Psoas muscle (tissue), 8 donors: ENCODE data around the gene SRRT. TPM values are rescaled to one million over a fixed set of nuclear protein-coding genes. Genes with fewer than 3 reads are reported as not detected.

Source experiments
- ATAC-seq, 4 donors: fragments of 200-7000 bp; cut with Tn5 transposase; one replicate each; pipeline ENCODE4 v1.9.1; 2020; ENCODE audit warnings: moderate library complexity in 3 of 4, mild to moderate bottlenecking in 2 of 4
- DNase-seq, 2 donors: peaks; one replicate each; pipeline ENCODE4 v3.0.0-alpha.2; 2020
- H3K27ac ChIP-seq: fragments of 200-600 bp; one replicate; pipeline ENCODE4 v1.8.0; 2022
- H3K27me3 ChIP-seq, 3 donors: fragments of 200-600 bp in 1 of 3; one replicate each; pipeline versions ENCODE4 v1.6.1 to v1.8.0; 2013 to 2022; ENCODE audit warnings: low read length in 2 of 3, mild to moderate bottlenecking in 2 of 3, moderate library complexity in 1 of 3; ENCODE audit not compliant: insufficient read depth in 3 of 3
- H3K36me3 ChIP-seq, 2 donors: fragments of 200-600 bp in 1 of 2; one replicate each; pipeline versions ENCODE4 v1.6.1 to v1.8.0; 2013 to 2022; ENCODE audit warnings: low read depth in 1 of 2, mild to moderate bottlenecking in 1 of 2, moderate library complexity in 1 of 2; ENCODE audit not compliant: insufficient read depth in 1 of 2
- H3K4me1 ChIP-seq: fragments of 200-600 bp; one replicate; pipeline ENCODE4 v1.8.0; 2022
- H3K4me3 ChIP-seq: fragments of 200-600 bp; one replicate; pipeline ENCODE4 v1.8.0; 2022; ENCODE audit warnings: mild to moderate bottlenecking
- H3K9me3 ChIP-seq: fragments of 200-600 bp; one replicate; pipeline ENCODE4 v1.8.0; 2022
- WGBS, 3 donors: extraction: QIAGEN DNeasy Blood & Tissue Kit; methylation state at CpG; one replicate each; pipeline versions ENCODE4 v1.1.6 to v1.1.7; 2013; 5-methylcytosine and 5-hydroxymethylcytosine counted together
- intact Hi-C, 2 donors: fragments of 100-400 bp; cut with DNase I; formaldehyde crosslinking; loops; one replicate each; pipeline versions ENCODE4 v1.11.0 to v1.14.2; 2022
- polyA plus RNA-seq, 3 donors: library from polyadenylated mRNA; stranded (reverse); fragments of 200-250 nt; gene quantifications; one replicate each; pipeline ENCODE4 v1.2.3, GENCODE V29; 2013
- total RNA-seq, 4 donors: library from RNA; stranded (reverse); fragmentation: NEBNext Ultra II Directional in 2 of 4; extraction: Animal tissue kit (Norgen Biotek cat#: 25700) in 2 of 4; gene quantifications; one replicate each; pipeline versions ENCODE4 v1.2.1 to v1.2.4, GENCODE V29; 2021 to 2023
- TF ChIP-seq, protein P1 (sequence below): fragments of 200-600 bp; IDR thresholded peaks from one replicate; pipeline ENCODE4 v1.8.0; 2022; ENCODE audit warnings: antibody characterized with exemption
- donor health status: healthy with polysubstance abuse.
- donor health status: DM: no; HTN: no; CAD: no; lungs with moderate emphysema.
- donor health status: Bipolar disorder and iron deficiency.
- donor health status: healthy.
- donor health status: DM: yes; HTN: yes; CAD: no.
- donor health status: DM: no; HTN: no; CAD: no.
- donor health status: DM: no; HTN: no; CAD: no.
- donor health status: DM: yes; HTN: yes; CAD: no.

The SRRT gene
- total and polyA plus RNA-seq, 7 donors, result 46.8 to 79.8 (median 51.2) TPM

DNA sequence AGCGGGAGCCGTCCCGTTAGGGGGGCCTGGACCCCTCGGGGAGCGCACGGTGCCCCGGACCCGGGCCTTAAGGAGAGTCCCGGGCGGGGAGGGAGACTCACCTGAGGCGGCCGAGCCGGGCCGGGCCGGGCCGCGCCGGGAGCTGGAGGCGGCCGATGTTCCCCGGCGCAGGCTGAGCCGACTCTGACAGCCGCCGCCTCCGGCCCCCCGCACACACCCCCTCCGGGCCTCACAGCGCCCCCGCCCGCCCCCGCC lies 20.7 kb downstream of the SRRT start, which contains the start of gene ACHE:
Gene ACHE (minus strand): TSS at position 188 of the 255 bp plus-strand sequence. CDS start 1,656 bp downstream, outside the sequence.
- TF ChIP-seq, protein P1, sequence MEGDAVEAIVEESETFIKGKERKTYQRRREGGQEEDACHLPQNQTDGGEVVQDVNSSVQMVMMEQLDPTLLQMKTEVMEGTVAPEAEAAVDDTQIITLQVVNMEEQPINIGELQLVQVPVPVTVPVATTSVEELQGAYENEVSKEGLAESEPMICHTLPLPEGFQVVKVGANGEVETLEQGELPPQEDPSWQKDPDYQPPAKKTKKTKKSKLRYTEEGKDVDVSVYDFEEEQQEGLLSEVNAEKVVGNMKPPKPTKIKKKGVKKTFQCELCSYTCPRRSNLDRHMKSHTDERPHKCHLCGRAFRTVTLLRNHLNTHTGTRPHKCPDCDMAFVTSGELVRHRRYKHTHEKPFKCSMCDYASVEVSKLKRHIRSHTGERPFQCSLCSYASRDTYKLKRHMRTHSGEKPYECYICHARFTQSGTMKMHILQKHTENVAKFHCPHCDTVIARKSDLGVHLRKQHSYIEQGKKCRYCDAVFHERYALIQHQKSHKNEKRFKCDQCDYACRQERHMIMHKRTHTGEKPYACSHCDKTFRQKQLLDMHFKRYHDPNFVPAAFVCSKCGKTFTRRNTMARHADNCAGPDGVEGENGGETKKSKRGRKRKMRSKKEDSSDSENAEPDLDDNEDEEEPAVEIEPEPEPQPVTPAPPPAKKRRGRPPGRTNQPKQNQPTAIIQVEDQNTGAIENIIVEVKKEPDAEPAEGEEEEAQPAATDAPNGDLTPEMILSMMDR, result no peak
- H3K36me3 ChIP-seq, result no peaks in the 10 kb centered on the region
- peak in 3 of 4 donors; percentile 26 to 47 (median 45) for ATAC-seq
- peak within 1 kb of the TSS; percentile 79 for H3K4me3 ChIP-seq
- intact Hi-C loops, result loop anchor here (5.0 kb wide), 1 partner anchor 182 kb away; no protein-coding TSS in a partner anchor
- peak within 1 kb of the TSS; percentile 85 for H3K27ac ChIP-seq
- DNase-seq, result no peak
- H3K9me3 ChIP-seq, result no peaks in the 10 kb centered on the region
- H3K4me1 ChIP-seq, result peaks cover 22% of the 10 kb centered on the region
- 0 to 1% (median 0%) methylated on average over 4 to 32 of the region's 32 CpGs for WGBS, 3 donors
- peaks cover 0 to 6% (median 0%) of the 10 kb centered on the region in 3 donors for H3K27me3 ChIP-seq

DNA sequence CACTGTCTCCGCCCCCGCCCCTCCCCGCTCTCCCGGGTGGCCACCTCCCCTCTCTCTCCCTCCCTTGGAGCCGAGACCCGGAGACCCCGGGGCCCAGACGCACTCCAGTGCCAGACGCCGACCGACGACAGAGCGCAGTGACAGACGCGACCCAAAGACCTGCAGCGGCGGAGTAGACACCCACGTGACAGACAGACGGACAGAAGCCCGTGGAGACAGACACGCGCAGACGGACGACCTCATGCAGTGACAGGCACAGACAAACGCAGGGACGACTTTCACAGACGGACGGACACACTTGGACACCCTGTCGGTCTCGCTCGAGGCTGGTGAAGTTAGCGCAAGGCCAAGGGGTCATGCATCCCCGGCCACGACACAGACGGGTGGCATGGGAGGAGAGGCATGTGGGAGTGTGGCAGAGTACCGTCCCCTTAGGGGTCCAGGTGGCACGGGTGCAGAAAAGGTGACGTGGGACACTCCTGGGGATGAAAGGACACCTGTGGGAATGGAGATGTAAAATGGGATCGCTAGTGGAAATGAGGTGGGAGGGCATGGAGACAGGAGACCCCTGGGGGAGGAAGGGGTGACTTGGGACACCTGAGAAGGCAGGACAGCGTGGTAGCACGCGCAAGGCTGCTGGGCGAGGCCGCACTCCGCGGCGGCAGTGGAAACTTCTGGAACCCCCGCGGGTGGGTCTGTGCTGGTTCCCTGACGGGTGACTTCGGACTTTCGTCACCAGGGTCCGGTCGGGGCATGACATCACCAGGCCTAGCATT lies 21.2 kb downstream of the SRRT start:
- TF ChIP-seq, protein P1, result no peak
- H3K4me3 ChIP-seq, result peak overlapping the region; percentile 79
- WGBS, 3 donors, result 1 to 2% (median 1%) methylated on average over 39 to 54 of the region's 54 CpGs
- ATAC-seq (peak; percentile 45 to 65 (median 52)), DNase-seq (peak; percentile 56 to 81)
- peak overlapping the region; percentile 85 for H3K27ac ChIP-seq
- H3K27me3 ChIP-seq, result peaks cover 0 to 6% (median 0%) of the 10 kb centered on the region in 3 donors
- H3K9me3 ChIP-seq, result no peaks in the 10 kb centered on the region
- no peaks in the 10 kb centered on the region for H3K36me3 ChIP-seq
- H3K4me1 ChIP-seq, result peaks cover 17% of the 10 kb centered on the region
- intact Hi-C loops, result loop anchor here (2.0 to 5.0 kb wide), 2 partner anchors 71 to 181 kb away; no protein-coding TSS in a partner anchor

DNA sequence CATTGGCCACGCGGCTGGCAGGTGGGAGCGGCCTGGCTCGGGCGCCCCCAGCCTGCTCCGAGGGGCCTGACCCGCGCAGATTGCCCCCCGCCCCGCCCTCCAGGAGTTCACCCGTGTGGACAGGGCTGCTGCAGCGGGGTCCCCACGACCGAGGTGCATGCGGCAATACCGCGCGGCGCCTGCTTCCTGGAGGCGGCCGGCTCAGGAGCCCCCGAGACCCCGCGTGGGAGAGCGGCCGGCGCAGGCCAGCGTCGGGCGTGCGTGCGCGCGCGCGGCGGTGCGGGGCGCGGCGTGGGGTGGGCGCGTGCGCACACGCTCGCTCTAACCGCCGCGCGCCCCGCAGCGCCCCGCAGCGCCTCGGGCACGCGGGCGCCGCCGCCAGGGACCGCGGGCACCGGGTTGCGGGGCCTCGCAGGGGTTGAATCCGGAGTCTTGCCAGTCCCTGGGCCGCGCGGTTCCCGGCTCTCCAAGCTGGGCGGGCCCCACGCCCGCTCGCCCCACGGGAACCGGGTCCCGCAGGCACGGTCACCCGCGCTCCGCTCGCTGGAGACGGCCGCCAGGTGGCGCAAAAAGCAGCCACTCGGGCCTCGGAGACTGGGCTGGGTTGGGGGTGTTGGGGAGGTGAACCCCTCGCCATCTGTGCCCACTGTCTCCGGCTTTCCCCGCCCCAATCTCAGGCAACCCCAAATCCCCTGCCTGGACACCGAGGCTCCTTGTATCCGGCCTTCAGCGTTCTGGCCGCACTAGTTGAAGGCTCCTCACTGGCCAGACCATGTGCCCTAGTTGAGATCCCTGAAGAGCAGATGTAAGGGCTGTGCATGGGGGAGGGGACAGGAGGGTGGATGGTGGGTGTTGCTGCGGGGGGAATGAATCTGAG lies 22.1 kb downstream of the SRRT start:
- no peaks in the 10 kb centered on the region for H3K9me3 ChIP-seq
- intact Hi-C loops, result loop anchor here (1.0 to 5.0 kb wide), 3 partner anchors 70 to 180 kb away; no protein-coding TSS in a partner anchor
- H3K27me3 ChIP-seq, result peaks cover 0 to 6% (median 0%) of the 10 kb centered on the region in 3 donors
- peak in 2 of 4 donors; percentile 23 to 24 for ATAC-seq
- no peaks in the 10 kb centered on the region for H3K36me3 ChIP-seq
- H3K27ac ChIP-seq, result peak overlapping the region; percentile 85
- peaks cover 16% of the 10 kb centered on the region for H3K4me1 ChIP-seq
- H3K4me3 ChIP-seq, result peak overlapping the region; percentile 79
- TF ChIP-seq, protein P1, result peak; percentile 73
- 0 to 2% (median 1%) methylated on average over 46 to 95 of the region's 95 CpGs for WGBS, 3 donors
- DNase-seq, result peak; percentile 75 to 77

DNA sequence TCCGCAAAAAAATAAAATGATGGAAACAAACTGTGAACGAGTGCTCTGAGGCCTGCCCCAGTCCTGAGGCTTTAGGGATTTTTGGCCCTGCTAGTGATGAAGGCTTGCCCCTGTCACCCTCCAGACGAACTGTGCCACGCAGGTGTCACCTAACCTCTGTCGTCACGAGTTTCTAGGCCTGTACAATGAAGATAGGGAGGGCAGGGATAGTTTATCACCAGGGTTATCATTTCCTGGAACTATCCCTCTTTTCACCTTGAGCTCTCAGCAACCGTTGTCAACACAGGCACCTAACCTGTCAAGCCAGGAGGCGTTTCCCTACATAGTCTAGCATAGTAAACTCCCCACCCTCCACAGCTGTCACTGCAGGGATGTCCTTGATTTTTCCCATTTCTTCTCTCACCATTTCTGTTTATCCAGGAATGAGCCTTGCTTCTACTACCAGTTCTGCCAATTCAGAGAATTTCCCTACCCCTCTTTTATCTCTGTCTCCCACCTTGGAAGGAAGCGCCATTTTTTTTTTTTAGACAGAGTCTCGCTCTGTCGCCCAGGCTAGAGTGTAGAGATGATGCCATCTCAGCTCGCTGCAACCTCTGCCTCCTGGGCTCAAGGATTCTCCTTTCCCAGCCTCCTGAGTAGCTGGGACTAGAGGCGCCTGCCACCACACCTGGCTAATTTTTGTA lies 23.0 kb downstream of the SRRT start:
- 65 to 80% (median 70%) methylated on average over 13 of the region's 13 CpGs for WGBS, 3 donors
- H3K27me3 ChIP-seq, result peaks cover 0 to 6% (median 0%) of the 10 kb centered on the region in 3 donors
- intact Hi-C loops, result loop anchor here (1.0 to 5.0 kb wide), 3 partner anchors 69 to 179 kb away; no protein-coding TSS in a partner anchor
- TF ChIP-seq, protein P1, result no peak
- DNase-seq (no peak), ATAC-seq (no peak)
- no peak overlapping the region for H3K4me3 ChIP-seq
- H3K27ac ChIP-seq, result no peak overlapping the region
- peaks cover 14% of the 10 kb centered on the region for H3K4me1 ChIP-seq
- no peaks in the 10 kb centered on the region for H3K36me3 ChIP-seq
- no peaks in the 10 kb centered on the region for H3K9me3 ChIP-seq
